OCI-LY3 (cell line): Measurements from ENCODE around the gene TMEM234.

ENCODE experiments used
- H2AFZ ChIP-seq: fragments of 200-600, 300-600 bp; shearing (Covaris generic); 2 replicates; pipeline ENCODE4 v1.6.0; 2014; ENCODE audit warnings: antibody characterized with exemption, low read depth, low read length
- H3K27ac ChIP-seq: fragments of 200-600, 300-600 bp; sonication (generic); 2 replicates; pipeline ENCODE4 v1.5.1; 2014; ENCODE audit warnings: mild to moderate bottlenecking, low read length, moderate library complexity, mixed read lengths
- H3K27me3 ChIP-seq: fragments of 200-600, 300-600 bp; sonication (generic); 2 replicates; pipeline ENCODE4 v1.6.1; 2014; ENCODE audit warnings: low read depth, low read length, mixed read lengths
- H3K36me3 ChIP-seq: fragments of 200-600, 300-600 bp; sonication (generic); replicated peaks from 2 replicates; pipeline ENCODE3; 2014; ENCODE audit warnings: low read depth, low read length, mixed read lengths
- H3K4me1 ChIP-seq: fragments of 300-600, 200-600 bp; sonication (generic); 2 replicates; pipeline ENCODE4 v1.6.1; 2014; ENCODE audit warnings: low read length, mixed read lengths
- H3K4me2 ChIP-seq: fragments of 200-600, 300-600 bp; sonication (generic); 2 replicates; pipeline ENCODE4 v1.6.1; 2014; ENCODE audit warnings: low read length, mixed read lengths
- H3K4me3 ChIP-seq: fragments of 300-600, 200-600 bp; sonication (generic); 2 replicates; pipeline ENCODE4 v1.5.1; 2014; ENCODE audit warnings: antibody characterized with exemption, mild to moderate bottlenecking, low read length, moderate library complexity
- H3K79me2 ChIP-seq: fragments of 300-600, 200-600 bp; shearing (Covaris generic); 2 replicates; pipeline ENCODE4 v1.6.1; 2014; ENCODE audit warnings: mild to moderate bottlenecking, low read length, mixed read lengths
- H3K9ac ChIP-seq: fragments of 300-600, 200-600 bp; shearing (Covaris generic); 2 replicates; pipeline ENCODE4 v1.6.0; 2014; ENCODE audit warnings: mild to moderate bottlenecking, low read length, moderate library complexity
- H3K9me3 ChIP-seq: fragments of 200-600, 300-600 bp; shearing (Covaris generic); 2 replicates; pipeline ENCODE4 v1.6.1; 2014; ENCODE audit warnings: low read length, mixed read lengths; ENCODE audit not compliant: insufficient read depth
- H4K20me1 ChIP-seq: fragments of 200-600, 300-600 bp; sonication (generic); 2 replicates; pipeline ENCODE4 v1.6.1; 2016; ENCODE audit warnings: low read length, mixed read lengths; ENCODE audit not compliant: insufficient read depth
- CTCF ChIP-seq: fragments of 200-600, 300-600 bp; sonication (generic); IDR thresholded peaks from 2 replicates; pipeline ENCODE4 v1.5.1; 2014; ENCODE audit warnings: antibody characterized with exemption, low read length, low read depth
- EZH2phosphoT487 ChIP-seq: fragments of 200-600 bp; shearing (Covaris generic); IDR thresholded peaks from 2 replicates; pipeline ENCODE4 v1.6.1; 2018; ENCODE audit warnings: antibody characterized with exemption, mixed run types, low read depth

The TMEM234 gene

DNA sequence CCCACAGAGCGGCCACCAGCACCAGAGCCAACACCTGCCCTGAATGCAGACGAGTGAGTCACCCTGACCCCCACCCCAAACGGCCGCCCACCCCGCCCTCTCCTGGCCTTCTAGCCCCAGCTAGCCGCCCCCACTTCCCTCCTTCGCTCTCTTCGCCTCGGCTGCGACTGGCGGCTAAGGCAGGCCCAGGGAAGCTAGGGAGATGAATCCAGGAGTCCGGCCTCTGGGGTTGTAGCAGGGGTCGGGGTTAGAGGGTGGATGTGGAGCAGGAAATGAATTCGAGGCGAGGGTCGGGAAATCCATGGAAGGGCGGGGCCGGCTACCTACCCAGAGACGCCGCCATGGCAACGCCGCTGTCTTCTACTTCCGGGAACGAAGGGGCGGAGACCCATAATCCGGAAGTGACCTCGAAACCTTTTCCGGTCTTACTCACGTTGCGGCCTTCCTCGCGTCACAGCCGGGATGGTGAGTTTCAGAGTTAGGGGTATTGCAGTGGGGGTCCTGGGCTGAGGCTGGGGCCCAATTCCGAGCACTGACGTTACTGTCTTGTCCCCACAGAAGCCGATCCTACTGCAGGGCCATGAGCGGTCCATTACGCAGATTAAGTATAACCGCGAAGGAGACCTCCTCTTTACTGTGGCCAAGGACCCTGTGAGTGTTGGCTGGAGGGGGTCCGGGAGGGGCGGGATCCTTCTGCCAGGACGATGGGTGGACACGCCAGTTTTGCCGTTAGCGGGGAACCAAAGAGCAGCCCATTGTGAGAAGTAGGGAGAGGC, at the start of gene TMEM234, which contains the start of gene EIF3I:
Gene TMEM234, minus strand, starts transcription at position 374 of the 776 bp plus-strand sequence. Its CDS starts 31 bp downstream, at position 343.
Gene EIF3I, plus strand, starts transcription at position 428 of the 776 bp plus-strand sequence. Its CDS starts 35 bp downstream, at position 463.
- Histone ChIP-seq H2AFZ (peak within 1 kb of the TSS; percentile 83), H3K4me1 (peaks cover 11% of the 10 kb centered on the region), H3K4me3 (peak within 1 kb of the TSS; percentile 87), H3K27me3 (no peaks in the 10 kb centered on the region), H3K36me3 (no peaks in the 10 kb centered on the region), H3K27ac (no peak within 1 kb of the TSS; the same call in 1 of the 2 replicates), H3K9ac (peak within 1 kb of the TSS; percentile 88), H3K4me2 (peak within 1 kb of the TSS; percentile 91), H3K79me2 (peaks cover 21% of the 10 kb centered on the region), H4K20me1 (no peaks in the 10 kb centered on the region), H3K9me3 (no peaks in the 10 kb centered on the region)
- TF ChIP-seq CTCF (no peak), EZH2phosphoT487 (no peak)

GRCh38 chr1:32269744-32270143, 47.6 kb upstream of the TMEM234 start:
- TF ChIP-seq EZH2phosphoT487 (no peak), CTCF (no peak)
- Histone ChIP-seq H4K20me1 (no peaks in the 10 kb centered on the region), H3K9me3 (no peaks in the 10 kb centered on the region), H2AFZ (no peak overlapping the region), H3K36me3 (no peaks in the 10 kb centered on the region), H3K4me1 (peaks cover 3% of the 10 kb centered on the region), H3K27me3 (no peaks in the 10 kb centered on the region; the same call in 1 of the 2 replicates), H3K4me2 (no peak overlapping the region), H3K4me3 (no peak overlapping the region), H3K79me2 (no peaks in the 10 kb centered on the region), H3K9ac (no peak overlapping the region), H3K27ac (no peak overlapping the region)

DNA sequence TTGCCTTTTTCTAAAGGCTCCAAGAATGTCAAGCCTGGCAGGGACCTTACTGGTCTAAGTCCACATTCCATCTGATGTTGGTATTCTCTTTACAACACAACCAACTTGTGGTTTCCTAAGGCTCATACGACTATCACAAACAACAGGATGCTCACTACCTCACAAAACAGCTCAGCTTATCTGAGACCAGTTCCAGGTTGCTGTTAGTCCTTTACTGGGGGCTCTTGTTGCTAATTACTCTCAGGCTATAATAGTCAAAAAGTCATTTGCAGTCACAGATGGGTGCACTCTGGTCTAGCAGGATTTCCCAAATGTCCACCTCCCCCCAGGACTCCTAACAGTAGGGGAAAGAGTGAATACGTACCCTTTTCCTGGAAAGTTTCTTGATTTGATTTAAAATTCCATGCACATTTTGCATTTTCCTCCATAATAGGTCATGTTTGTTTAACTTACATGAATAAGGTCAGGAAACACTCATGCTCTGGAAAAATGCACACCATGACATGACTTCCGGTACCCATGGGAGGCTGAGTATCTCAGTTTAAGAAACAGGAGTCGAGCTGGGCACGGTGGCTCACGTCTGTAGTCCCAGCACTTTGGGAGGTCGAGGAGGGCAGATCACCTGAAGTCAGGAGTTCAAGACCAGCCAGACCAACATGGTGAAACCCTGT, 44.9 kb upstream of the TMEM234 start:
- TF ChIP-seq EZH2phosphoT487 (no peak), CTCF (no peak)
- Histone ChIP-seq H3K27me3 (no peaks in the 10 kb centered on the region), H3K27ac (no peak overlapping the region)

GRCh38 chr1:32265846-32266245, 43.7 kb upstream of the TMEM234 start:
- no peaks in the 10 kb centered on the region for H3K9me3 ChIP-seq
- H3K36me3 ChIP-seq: no peaks in the 10 kb centered on the region
- no peak overlapping the region for H3K4me2 ChIP-seq
- TF ChIP-seq EZH2phosphoT487 (no peak), CTCF (no peak)
- H3K4me1 ChIP-seq: peaks cover 13% of the 10 kb centered on the region; the same call in 1 of the 2 replicates
- H3K79me2 ChIP-seq: no peaks in the 10 kb centered on the region
- no peak overlapping the region for H2AFZ ChIP-seq
- H3K9ac ChIP-seq: no peak overlapping the region
- H4K20me1 ChIP-seq: no peaks in the 10 kb centered on the region
- H3K27ac ChIP-seq: no peak overlapping the region
- no peaks in the 10 kb centered on the region for H3K27me3 ChIP-seq
- H3K4me3 ChIP-seq: no peak overlapping the region

More for the DNA sequence above, 44.9 kb upstream of the TMEM234 start:
- Histone ChIP-seq H3K4me1 (peaks cover 13% of the 10 kb centered on the region; the same call in 1 of the 2 replicates), H2AFZ (no peak overlapping the region), H3K4me2 (no peak overlapping the region), H3K9ac (no peak overlapping the region), H3K9me3 (no peaks in the 10 kb centered on the region), H4K20me1 (no peaks in the 10 kb centered on the region), H3K36me3 (no peaks in the 10 kb centered on the region), H3K4me3 (no peak overlapping the region), H3K79me2 (no peaks in the 10 kb centered on the region)
